Osteocyte (in vitro differentiated cells): ENCODE measurements around the gene FBXW4. TPM values are rescaled to one million over a fixed set of nuclear protein-coding genes. Genes with fewer than 3 reads are reported as not detected.

ENCODE experiments used
- DNase-seq: peaks from one replicate; pipeline ENCODE4 v3.0.0; 2021; ENCODE audit warnings: mixed read lengths; ENCODE audit not compliant: unreplicated experiment; ENCODE audit errors: extremely low spot score
- H3K27ac Mint-ChIP-seq: one replicate; pipeline ENCODE4 v1.8.0; 2021; ENCODE audit warnings: mild to moderate bottlenecking, mixed read lengths; ENCODE audit not compliant: unreplicated experiment
- H3K27me3 Mint-ChIP-seq: one replicate; pipeline ENCODE4 v1.8.0; 2021; ENCODE audit warnings: mixed read lengths; ENCODE audit not compliant: unreplicated experiment
- H3K36me3 Mint-ChIP-seq: one replicate; pipeline ENCODE4 v1.8.0; 2021; ENCODE audit warnings: mixed read lengths; ENCODE audit not compliant: unreplicated experiment
- H3K4me1 Mint-ChIP-seq: one replicate; pipeline ENCODE4 v1.8.0; 2021; ENCODE audit warnings: mixed read lengths; ENCODE audit not compliant: unreplicated experiment
- H3K4me3 Mint-ChIP-seq: one replicate; pipeline ENCODE4 v1.8.0; 2021; ENCODE audit warnings: mild to moderate bottlenecking, moderate library complexity, mixed read lengths; ENCODE audit not compliant: unreplicated experiment
- H3K9me3 Mint-ChIP-seq: one replicate; pipeline ENCODE4 v1.8.0; 2021; ENCODE audit warnings: mixed read lengths; ENCODE audit not compliant: unreplicated experiment
- CTCF ChIP-seq: fragments of 200-600 bp; sonication (generic); IDR thresholded peaks from 2 replicates; pipeline ENCODE4 v1.5.0; 2021; ENCODE audit warnings: antibody characterized with exemption, mild to moderate bottlenecking, moderate library complexity
- total RNA-seq: library from RNA; stranded (reverse); gene quantifications from 2 replicates; pipeline ENCODE4 v1.2.1, GENCODE V29; 2021

FBXW4 gene
- total RNA-seq, 1 donor from 2014 or later, result 44.6 TPM

- Mint-ChIP-seq H3K27me3 (no peaks in the 10 kb centered on the region), H3K4me3 (no peak overlapping the region), H3K4me1 (peaks cover 5% of the 10 kb centered on the region), H3K36me3 (peaks cover 27% of the 10 kb centered on the region), H3K27ac (no peak overlapping the region), H3K9me3 (peaks cover 4% of the 10 kb centered on the region)
- no peak for TF ChIP-seq CTCF
- DNase-seq, result no peak
Observed at GRCh38 chr10:101623528-101623927, 71.4 kb downstream of the FBXW4 start.

GRCh38 chr10:101619983-101620382 lies 75.0 kb downstream of the FBXW4 start:
- Mint-ChIP-seq H3K4me3 (no peak overlapping the region), H3K27ac (no peak overlapping the region)

GRCh38 chr10:101618871-101619270 lies 76.1 kb downstream of the FBXW4 start:
- H3K27me3 Mint-ChIP-seq, result no peaks in the 10 kb centered on the region
- peaks cover 26% of the 10 kb centered on the region for H3K36me3 Mint-ChIP-seq
- H3K4me3 Mint-ChIP-seq, result no peak overlapping the region
- H3K9me3 Mint-ChIP-seq, result peaks cover 4% of the 10 kb centered on the region
- DNase-seq, result no peak
- TF ChIP-seq CTCF, result no peak
- no peak overlapping the region for H3K27ac Mint-ChIP-seq
- peaks cover 7% of the 10 kb centered on the region for H3K4me1 Mint-ChIP-seq

More at GRCh38 chr10:101619983-101620382, 75.0 kb downstream of the FBXW4 start:
- no peaks in the 10 kb centered on the region for H3K27me3 Mint-ChIP-seq
- no peak for TF ChIP-seq CTCF
- peaks cover 9% of the 10 kb centered on the region for H3K4me1 Mint-ChIP-seq
- peaks cover 4% of the 10 kb centered on the region for H3K9me3 Mint-ChIP-seq
- peaks cover 36% of the 10 kb centered on the region for H3K36me3 Mint-ChIP-seq
- DNase-seq, result no peak

GRCh38 chr10:101617824-101618568 lies 77.0 kb downstream of the FBXW4 start:
- H3K9me3 Mint-ChIP-seq, result no peaks in the 10 kb centered on the region
- TF ChIP-seq CTCF, result no peak
- DNase-seq, result no peak
- H3K4me3 Mint-ChIP-seq, result no peak overlapping the region
- H3K27me3 Mint-ChIP-seq, result no peaks in the 10 kb centered on the region
- H3K27ac Mint-ChIP-seq, result no peak overlapping the region
- peaks cover 21% of the 10 kb centered on the region for H3K36me3 Mint-ChIP-seq
- H3K4me1 Mint-ChIP-seq, result peaks cover 7% of the 10 kb centered on the region

GRCh38 chr10:101617102-101617823 lies 77.7 kb downstream of the FBXW4 start:
- peaks cover 7% of the 10 kb centered on the region for H3K4me1 Mint-ChIP-seq
- H3K4me3 Mint-ChIP-seq, result no peak overlapping the region
- H3K27me3 Mint-ChIP-seq, result no peaks in the 10 kb centered on the region
- no peak overlapping the region for H3K27ac Mint-ChIP-seq
- no peaks in the 10 kb centered on the region for H3K9me3 Mint-ChIP-seq
- TF ChIP-seq CTCF, result no peak
- H3K36me3 Mint-ChIP-seq, result peaks cover 21% of the 10 kb centered on the region
- no peak for DNase-seq
